NCI-H2029 treated with DMSO at 0.1 percent for 48 hours (cell line): ENCODE measurements around the gene RGS9.
"Not testable (repeated sequence)": the region's sequence is repeated elsewhere in the genome, so short reads cannot be mapped to it uniquely, and the experiment has no call there.

Experiments used
- DNase-seq: peaks from one replicate; lab custom pipeline; 2025; lab: John Stamatoyannopoulos, UW

Gene RGS9

DNA sequence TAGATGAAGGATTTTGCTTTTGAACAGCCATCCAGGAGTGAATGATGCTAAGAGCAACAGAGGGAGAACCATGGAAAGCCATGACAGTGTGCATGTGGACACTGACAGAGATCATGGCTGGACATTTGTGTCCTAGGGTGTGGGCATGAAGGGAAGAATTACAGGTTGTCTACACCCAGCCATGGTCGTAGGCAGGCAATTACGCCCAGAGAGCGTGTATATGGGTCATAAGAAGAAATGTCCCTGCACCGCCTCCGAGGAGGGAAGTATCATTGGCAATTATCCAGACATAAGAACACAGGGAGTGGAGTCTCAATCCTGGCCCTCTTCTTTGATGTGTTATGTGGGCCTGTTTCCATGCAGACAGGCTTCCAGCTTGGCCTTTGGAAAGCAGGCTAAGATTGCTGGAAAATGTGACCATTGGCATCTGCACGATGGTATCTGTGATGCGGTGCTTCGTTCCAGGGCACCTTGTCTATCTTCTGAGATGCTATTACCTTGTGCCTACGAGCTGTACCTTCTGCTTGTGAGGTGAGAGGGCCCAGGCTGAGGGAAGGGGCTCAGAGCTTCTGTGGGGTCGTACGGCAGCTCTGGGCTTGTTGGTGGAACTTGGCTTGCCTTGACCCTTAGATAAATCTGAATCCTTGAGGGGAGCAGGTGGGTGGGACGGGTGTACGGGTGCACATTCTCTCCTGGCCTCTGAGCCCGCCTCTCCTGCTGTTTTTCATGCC, 19.8 kb downstream of the RGS9 start:
- DNase-seq = no peak

GRCh38 chr17:65158041-65158440, 20.9 kb downstream of the RGS9 start:
- DNase-seq = no peak

- DNase-seq = no peak
Measured at GRCh38 chr17:65158622-65159021, 21.5 kb downstream of the RGS9 start.

GRCh38 chr17:65160516-65160915, 23.3 kb downstream of the RGS9 start:
- DNase-seq = no peak

GRCh38 chr17:65163990-65164495, 26.9 kb downstream of the RGS9 start:
- no peak for DNase-seq

GRCh38 chr17:65166787-65167186, 29.6 kb downstream of the RGS9 start:
- no peak for DNase-seq

DNA sequence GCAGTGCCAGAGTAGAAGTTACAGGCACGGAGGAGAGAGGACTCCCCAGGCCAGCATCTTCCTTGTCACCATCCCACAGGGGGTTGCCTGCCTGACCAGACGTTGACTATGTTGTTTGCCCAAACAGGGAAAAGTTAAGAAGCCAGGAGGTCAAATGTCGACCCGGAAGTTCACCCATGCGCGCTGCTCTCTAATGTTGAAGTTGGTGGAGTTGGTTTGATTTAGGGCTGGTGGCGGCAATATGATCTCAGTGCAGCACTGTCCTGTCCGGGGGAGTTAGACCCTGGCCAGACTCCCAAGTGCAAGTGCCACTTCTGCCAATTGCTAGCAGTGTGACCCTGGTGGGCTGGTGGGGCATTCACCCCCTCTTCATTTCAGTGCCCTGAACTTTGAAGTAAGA, 30.4 kb downstream of the RGS9 start:
- DNase-seq = no peak

DNA sequence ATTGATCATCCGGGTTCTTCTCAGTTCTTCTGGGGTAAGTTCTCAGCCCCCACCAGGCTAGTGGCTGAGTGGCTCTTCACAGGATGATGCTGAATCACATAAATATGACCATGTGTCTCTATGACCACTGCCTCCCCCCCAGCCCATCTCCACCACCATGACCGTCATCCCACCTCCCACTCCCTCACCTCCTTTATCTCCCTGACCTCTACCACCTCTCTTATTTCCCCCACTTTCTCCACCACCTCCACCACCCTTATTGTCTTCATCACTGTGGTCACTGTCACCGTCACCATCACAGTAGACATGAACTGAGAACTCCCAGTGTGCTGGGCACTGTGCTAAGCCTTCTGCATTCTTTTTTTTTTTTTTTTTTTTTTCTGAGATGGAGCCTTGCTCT, 32.5 kb downstream of the RGS9 start:
- DNase-seq = no peak

DNA sequence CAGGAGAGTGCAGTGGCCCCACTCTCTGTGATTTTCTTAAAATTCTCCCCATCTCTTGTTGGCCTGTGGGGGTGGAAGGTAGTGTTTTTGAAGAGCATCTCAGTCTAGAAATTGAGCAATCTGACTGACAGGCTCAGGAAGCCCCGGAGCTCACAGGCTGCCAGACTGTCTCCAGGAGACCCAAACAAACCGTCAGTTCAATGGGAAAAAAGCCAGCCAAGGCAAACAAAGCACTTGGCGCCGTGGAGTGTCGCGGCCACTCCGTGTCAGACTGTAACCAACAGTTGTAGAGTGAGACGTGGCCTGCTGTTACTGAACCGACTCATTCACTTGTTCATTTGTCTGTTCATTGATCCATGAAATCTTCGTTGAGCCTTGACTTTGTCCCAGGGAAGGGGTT, 33.7 kb downstream of the RGS9 start:
- DNase-seq = peak; percentile 86

DNA sequence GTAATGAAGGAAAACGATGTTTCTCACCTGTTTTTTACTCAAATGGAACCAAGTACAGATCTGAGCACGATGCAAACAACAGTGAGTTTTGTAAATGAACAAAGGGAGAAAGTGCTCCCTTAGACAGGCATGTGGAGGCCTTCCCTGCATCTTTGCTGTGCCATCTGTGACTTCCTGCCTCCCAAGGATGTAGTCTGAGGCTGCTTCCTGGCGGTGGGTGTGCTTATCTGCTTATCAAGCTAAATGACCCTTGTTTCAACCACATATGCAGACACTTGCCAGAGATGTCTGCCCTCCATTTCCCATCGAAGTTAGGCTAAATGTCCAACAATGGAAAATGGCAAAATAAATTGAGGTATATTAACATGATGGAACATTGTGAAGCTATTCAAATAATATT, 34.6 kb downstream of the RGS9 start:
- DNase-seq = no peak

DNA sequence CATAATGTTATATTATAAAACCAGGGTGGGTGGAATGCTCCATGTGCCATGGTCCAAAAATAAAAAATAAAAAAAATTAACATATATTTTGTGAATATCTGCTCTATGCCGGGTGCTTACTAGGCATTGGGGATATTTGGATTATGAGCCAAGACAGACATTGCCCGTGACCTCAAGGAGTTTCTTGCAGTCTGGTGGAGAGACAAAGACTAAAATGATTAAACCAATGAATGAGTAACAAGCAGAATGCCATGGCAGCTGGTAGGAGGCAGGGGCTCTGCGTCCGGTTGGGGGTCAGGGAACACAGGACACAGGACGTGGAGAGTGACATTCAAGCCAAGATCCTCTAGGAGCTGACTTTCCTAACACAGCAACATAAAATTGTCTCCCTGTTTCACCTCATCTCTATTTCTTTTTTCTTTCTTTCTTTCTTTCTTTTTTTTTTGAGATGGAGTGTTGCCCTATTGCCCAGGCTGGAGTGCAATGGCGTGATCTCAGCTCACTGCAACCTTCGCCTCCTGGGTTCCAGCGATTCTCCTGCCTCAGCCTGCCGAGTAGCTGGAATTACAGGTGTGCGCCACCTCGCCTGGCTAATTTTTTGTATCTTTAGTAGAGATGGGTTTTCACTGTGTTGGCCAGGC, 35.4 kb downstream of the RGS9 start:
- no peak for DNase-seq

- peak; percentile 8 for DNase-seq
Measured at GRCh38 chr17:65173284-65173793, 36.2 kb downstream of the RGS9 start.

DNA sequence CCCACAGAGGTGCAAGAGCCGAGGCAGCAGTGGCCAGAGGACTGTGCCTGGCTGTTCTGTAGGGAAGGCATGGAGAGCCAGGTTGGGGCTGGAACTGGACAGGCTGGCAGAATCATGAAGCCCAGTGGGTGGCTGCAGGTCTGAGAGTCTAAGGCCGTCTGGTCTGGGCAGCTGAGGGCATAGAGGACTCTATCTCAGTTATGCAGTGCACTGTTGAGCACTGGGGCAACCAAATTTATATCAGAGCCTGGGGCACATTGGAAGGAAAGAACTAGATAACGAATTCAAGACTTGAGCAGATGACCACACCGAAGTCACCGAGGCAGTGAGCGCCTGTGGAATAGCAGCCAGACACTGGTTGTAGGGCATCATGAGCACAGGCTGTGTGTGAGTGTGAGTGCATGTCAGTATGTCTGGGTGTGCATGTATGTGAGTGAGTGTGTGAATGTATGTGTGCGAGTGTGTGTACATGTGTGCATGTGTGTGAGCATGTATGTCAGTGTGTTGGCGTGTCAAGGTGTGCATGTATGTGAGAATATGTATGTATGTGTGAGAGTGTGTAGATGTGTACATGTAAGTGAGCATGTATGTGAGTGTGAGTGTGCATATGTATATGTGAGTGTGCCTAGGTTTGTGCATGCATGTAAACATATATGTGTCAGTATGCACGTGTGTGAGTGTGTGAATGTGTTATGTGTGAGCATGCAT, 37.0 kb downstream of the RGS9 start:
- no peak for DNase-seq

GRCh38 chr17:65174974-65175373, 37.8 kb downstream of the RGS9 start:
- no peak for DNase-seq

DNA sequence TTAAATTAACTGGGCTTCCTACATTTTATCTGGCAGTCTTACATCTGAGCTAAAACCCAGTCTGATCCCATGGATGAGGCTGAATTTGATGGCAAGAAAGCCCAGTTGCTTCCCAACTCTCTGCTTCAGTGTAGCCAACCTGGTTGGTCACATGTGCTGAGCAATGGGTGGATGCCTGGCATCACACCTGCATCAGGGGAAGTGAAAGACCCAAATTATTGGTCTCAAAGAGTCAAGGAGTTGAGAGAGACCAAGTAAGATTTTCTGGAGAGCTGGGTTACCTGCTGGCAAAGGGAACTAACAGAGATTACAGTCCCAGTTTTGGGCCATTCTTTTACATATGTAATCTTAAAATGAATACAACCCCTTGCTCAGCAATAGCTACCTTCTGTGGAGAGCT, 38.8 kb downstream of the RGS9 start:
- no peak for DNase-seq

DNA sequence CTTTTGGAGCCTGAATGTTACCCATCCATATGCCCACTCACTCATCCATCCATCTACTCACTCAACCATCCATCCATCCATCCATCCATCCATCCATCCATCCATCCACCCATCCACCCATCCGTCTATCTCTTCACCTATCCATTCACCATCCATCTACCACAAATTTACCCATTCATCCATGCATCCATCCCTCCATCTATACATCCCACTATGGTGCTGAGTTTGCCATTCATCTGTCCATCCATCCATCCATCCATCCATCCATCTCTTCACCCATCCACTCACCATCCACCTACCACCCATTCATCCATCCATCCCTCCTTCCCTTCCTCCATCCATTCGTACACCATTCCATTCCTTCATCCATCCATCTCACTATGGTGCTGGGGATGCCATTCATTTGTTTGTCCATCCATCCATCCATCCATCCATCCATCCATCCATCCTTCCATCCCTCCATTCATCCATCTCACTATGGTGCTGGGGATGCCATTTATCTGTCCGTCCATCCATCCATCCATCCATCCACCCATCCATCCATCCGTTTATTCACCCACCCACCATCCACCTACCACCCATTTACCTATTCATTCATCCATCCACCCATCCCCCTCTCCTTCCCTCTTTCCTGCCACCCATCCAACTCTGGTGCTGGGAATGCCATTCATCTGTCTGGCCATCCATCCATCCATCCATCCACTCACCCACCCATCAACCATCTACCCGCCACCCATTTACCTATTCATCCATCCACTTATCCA, 39.7 kb downstream of the RGS9 start:
- DNase-seq = no peak

GRCh38 chr17:65177901-65178300, 40.7 kb downstream of the RGS9 start:
- no peak for DNase-seq

DNA sequence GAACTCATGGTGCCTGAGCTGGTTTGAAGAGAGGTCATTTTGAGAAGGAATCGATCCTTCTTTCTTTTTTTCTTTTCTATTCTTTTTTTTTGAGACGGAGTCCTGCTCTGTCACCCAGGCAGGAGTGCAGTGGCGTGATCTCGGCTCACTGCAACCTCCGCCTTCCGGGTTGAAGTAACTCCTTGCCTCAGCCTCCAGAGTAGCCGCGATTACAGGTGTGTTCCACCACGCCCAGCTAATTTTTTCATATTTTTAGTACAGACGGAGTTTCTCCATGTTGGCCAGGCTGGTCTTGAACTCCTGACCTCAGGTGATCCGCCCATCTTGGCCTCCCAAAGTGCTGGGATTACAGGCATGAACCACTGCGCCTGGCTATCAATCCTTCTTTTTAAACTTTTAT, 43.1 kb downstream of the RGS9 start:
- DNase-seq = not testable (repeated sequence)

DNA sequence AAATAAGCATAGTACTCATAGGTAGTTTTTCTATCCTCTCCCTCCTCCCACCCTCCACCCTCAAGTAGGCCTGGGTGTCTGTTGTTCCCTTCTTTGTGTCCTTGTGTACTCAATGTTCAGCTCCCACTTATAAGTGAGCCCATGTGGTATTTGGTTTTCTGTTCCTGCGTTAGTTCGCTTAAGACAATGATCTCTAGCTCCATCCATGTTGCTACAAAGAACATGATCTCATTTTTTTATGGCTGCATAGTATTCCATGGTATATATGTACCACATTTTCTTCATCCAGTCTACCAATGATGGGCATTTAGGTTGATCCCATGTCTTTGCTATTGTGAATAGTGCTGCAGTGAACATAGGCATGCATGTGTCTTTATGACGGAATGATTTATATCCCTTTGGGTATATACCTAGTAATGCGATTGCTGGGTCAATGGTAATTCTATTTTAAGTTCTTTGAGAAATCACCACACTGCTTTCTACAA, 43.6 kb downstream of the RGS9 start:
- not testable (repeated sequence) for DNase-seq

DNA sequence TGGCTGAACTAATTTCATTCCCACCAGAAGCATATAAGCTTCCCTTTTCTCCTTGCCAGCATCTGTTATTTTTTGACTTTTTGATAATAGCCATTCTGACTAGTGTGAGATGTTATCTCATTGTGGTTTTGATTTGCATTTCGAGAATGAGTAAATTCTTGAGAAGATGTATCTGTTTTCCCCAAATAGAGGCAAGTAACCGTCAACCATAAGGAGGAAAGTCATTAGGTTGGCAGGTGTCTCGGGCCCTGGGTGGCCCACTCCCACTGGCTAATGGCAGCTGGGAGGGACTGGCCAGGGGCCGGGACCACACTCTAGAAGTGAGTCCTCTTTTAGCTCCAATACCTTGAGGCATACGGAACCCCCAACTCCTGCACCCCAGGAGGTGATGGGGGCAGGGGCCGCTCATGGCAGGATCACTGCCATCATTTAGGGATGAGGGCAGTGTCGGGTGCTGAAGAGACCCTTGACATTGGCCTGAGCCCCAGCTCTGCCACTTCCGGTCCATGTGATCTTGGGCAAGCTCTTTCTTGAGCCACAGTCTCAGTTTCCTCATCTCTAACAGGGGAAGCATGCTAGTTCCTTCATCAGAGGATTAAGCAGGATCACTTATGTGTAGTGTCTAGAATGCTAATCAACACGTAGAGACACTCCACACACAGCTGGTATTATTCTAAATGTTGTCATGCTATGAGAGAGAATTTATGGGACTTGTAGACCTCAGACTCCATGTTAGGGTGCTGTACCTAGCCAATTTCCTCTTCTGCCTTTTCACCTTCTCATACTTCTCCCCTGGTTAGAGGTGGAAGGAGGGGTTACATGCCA, 44.3 kb downstream of the RGS9 start:
- no peak for DNase-seq

GRCh38 chr17:65182233-65182632, 45.1 kb downstream of the RGS9 start:
- DNase-seq = no peak
